GM18505 (cell line): ENCODE data around the gene PLAAT2.
"Not testable (repeated sequence)": the region's sequence is repeated elsewhere in the genome, so short reads cannot be mapped to it uniquely, and the experiment has no call there.

Experiments
- ATAC-seq: cut with Tn5 transposase; IDR thresholded peaks from one replicate; pipeline ENCODE4 v1.9.1; 2021; ENCODE audit not compliant: unreplicated experiment
- POLR2A ChIP-seq: IDR thresholded peaks from 4 replicates; pipeline ENCODE4 v1.6.1; 2011; ENCODE audit warnings: borderline replicate concordance; ENCODE audit not compliant: insufficient read depth, insufficient read length; ENCODE audit errors: extremely low read depth

Gene PLAAT2

GRCh38 chr11:63592975-63593395 is 29.8 kb upstream of the PLAAT2 start:
- TF ChIP-seq POLR2A = no peak
- no peak for ATAC-seq

- ATAC-seq = no peak
- TF ChIP-seq POLR2A = no peak
These were observed 27.0 kb upstream of the PLAAT2 start for GRCh38 chr11:63590024-63590788.

- no peak for TF ChIP-seq POLR2A
- ATAC-seq = no peak
These were observed 25.8 kb upstream of the PLAAT2 start for GRCh38 chr11:63589000-63589399.

- no peak for TF ChIP-seq POLR2A
- no peak for ATAC-seq
These were observed 23.4 kb upstream of the PLAAT2 start for GRCh38 chr11:63586451-63587166.

DNA sequence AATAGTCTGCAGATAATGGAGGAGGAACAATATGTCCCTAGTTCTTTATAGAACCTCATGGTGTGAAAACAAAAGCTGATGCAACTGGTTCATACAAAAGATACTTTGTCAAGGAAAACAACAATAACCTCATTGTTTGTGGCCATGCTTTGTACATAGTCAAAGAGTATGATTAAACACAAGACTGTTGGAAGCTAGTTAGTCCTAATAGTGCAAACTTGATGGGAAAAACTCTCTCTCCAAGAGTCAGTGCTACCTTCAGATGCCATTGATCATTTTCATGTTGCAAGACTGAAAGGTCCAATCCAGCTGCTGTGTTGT is 20.1 kb upstream of the PLAAT2 start:
- no peak for ATAC-seq
- no peak for TF ChIP-seq POLR2A

DNA sequence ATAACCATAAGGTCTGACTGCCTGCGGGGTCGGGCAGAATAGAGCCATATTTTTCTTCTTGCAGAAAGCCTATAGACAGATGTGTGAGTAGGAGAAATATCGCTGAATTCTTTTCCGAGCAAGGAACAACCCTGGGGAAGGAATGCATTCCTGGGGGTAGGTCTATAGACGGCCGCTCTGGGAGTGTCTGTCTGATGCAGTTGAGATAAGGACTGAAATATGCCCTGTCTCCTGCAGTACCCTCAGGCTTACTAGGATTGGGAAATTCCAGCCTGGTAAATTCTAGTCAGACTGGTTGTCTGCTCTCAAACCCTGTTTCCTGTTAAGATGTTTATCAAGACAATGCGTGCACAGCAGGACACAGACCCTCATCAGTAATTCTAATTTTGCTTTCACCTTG is 18.0 kb upstream of the PLAAT2 start:
- ATAC-seq = not testable (repeated sequence)

GRCh38 chr11:63578882-63579281 is 15.7 kb upstream of the PLAAT2 start:
- ATAC-seq = not testable (repeated sequence)

DNA sequence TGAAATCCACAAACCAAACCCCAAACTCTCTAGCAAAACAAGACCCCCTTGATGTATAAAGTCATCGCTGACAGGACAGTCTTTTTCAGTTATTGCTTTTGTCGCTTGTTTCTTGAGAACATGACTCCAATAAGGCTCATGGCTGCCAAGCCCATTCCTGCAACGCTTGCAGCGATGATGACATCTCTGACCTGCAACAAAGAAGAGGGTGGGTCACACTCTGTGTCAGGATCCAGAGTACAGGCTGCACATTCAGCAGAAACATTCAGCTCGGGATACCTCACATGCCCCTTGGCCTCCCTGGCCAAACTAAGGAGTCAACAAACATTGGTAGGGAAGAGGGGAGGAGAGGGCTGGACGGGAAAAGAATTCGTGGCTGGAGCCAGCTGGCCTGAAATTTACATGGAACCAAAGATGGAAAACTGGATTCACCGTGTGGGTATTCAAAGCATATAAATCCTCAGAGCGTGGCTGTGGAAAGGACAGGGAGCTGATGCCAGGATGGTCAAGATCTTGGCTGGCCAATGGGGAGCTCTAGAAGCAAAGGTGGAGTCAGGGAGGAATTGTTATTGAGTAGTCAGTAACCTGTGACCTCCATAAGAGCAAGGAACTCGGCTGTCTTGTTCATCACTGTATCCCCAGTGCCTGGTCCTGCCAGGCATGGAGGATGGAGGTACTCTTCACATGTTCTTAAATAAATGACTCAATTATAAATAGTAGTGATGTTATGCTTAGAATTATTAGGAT is 11.8 kb upstream of the PLAAT2 start:
- ATAC-seq = no peak
- TF ChIP-seq POLR2A = no peak

- TF ChIP-seq POLR2A = no peak
These were observed 11.0 kb upstream of the PLAAT2 start for GRCh38 chr11:63573881-63574855.

GRCh38 chr11:63572026-63572688 is 9.0 kb upstream of the PLAAT2 start:
- no peak for TF ChIP-seq POLR2A
- no peak for ATAC-seq

More at GRCh38 chr11:63573881-63574855, 11.0 kb upstream of the PLAAT2 start:
- no peak for ATAC-seq

- no peak for TF ChIP-seq POLR2A
- ATAC-seq = no peak
These were observed 6.4 kb upstream of the PLAAT2 start for GRCh38 chr11:63569570-63569969.

GRCh38 chr11:63567044-63567840 is 4.1 kb upstream of the PLAAT2 start:
- TF ChIP-seq POLR2A = no peak

DNA sequence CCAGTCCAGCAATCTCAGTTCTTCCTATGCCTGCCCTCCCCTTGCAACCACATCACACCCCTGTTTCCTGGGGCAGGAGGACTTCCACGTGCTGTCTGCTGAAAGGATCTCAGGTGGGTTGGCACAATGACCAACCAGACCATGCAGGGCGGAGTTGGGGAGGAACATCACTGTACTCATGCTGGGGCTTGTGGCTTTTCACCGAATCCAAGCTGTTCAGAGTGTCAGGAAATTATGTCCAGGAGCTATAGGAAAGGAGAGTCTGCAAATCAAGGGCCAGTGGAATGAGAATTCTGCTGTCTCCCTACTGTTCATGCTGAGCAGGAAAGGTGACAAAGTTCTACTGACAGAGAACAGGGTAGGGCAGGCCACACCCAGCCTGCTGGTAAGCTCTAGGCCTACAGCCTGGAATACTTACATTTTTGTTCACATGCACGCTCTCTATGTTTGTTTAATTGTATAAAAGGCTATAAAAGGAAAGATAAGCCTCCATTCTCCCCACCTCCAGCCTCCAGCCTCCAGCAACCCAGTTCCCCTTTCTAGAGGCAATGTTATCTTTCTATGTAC is 1.7 kb upstream of the PLAAT2 start:
- no peak for ATAC-seq
- TF ChIP-seq POLR2A = no peak

More at GRCh38 chr11:63567044-63567840, 4.1 kb upstream of the PLAAT2 start:
- ATAC-seq = peak; percentile 83
